Measurements from ENCODE around the gene RNF220. TPM values are rescaled to one million over a fixed set of nuclear protein-coding genes. Genes with fewer than 3 reads are reported as not detected.
A peak's percentile ranks its signal among the peaks of the same experiment; 100 is the strongest.

Gene RNF220
- total RNA-seq, 1 donor from 2014 or later, result 58.4 TPM

DNA sequence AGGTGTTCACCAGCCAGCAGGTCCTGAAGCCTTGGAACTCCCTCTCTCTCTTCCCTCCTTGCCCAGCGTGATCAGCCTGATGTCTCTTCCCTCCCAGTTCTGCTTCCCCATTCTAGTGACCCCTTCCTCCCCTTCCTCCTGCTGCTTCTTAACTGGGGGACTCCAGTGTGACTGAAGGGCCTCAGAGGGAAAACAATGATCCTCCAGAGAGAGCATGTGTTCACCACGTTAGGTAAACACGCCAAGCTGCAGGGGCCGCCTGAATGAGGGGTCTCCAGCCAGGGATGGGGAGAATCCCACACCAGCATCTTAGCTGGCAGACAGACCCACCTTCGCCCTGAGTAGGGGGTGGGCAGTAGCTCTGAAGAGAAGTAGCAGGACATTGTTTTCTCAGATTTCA, 144.5 kb downstream of the RNF220 start:
- Mint-ChIP-seq H3K27ac (ENCODE audit: unreplicated experiment) (no peak overlapping the region), H3K9me3 (ENCODE audit: low read depth) (no peaks in the 10 kb centered on the region), H3K27me3 (ENCODE audit: low read depth) (peaks cover 29% of the 10 kb centered on the region), H3K36me3 (ENCODE audit: low read depth) (peaks cover 2% of the 10 kb centered on the region), H3K4me3 (ENCODE audit: unreplicated experiment) (no peak overlapping the region), H3K4me1 (ENCODE audit: low read depth) (peaks cover 11% of the 10 kb centered on the region)
- TF ChIP-seq, protein P1, sequence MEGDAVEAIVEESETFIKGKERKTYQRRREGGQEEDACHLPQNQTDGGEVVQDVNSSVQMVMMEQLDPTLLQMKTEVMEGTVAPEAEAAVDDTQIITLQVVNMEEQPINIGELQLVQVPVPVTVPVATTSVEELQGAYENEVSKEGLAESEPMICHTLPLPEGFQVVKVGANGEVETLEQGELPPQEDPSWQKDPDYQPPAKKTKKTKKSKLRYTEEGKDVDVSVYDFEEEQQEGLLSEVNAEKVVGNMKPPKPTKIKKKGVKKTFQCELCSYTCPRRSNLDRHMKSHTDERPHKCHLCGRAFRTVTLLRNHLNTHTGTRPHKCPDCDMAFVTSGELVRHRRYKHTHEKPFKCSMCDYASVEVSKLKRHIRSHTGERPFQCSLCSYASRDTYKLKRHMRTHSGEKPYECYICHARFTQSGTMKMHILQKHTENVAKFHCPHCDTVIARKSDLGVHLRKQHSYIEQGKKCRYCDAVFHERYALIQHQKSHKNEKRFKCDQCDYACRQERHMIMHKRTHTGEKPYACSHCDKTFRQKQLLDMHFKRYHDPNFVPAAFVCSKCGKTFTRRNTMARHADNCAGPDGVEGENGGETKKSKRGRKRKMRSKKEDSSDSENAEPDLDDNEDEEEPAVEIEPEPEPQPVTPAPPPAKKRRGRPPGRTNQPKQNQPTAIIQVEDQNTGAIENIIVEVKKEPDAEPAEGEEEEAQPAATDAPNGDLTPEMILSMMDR (IDR thresholded peaks at IDR 0.05), result no peak
- DNase-seq (ENCODE audit: low spot score), result no peak

DNA sequence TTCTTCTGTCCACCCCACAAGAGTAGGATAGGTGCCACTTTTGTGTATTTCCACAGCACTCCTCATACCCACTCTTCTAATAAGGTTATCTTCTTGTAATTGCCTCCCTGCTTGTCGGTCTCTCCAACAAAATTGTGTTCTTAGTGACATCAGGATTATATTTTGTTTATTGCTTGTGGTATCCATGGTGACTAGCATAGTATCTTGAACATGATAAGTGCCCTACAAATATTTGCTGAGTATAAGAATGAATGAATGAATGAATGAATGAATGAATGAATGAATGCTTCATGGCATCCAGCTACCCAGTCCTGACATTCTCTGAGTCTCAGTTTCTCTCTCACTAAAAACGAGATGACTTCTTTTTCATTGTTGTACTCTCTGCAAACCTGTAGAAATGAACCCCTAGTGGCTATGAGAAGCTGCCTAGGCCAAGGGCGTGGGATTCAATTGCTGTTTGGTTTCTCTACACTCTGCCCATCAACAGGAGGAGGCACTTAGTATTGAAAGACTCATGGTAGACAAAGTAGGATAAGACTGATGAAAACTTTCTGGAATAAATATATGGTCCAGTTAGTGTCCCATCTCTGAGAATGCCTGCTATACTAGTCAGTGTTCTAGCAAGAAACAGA, 148.2 kb downstream of the RNF220 start:
- peaks cover 4% of the 10 kb centered on the region for H3K27me3 Mint-ChIP-seq (ENCODE audit: low read depth)
- peak overlapping the region; percentile 43 for H3K27ac Mint-ChIP-seq (ENCODE audit: unreplicated experiment)
- no peak for DNase-seq (ENCODE audit: low spot score)
- peaks cover 2% of the 10 kb centered on the region for H3K36me3 Mint-ChIP-seq (ENCODE audit: low read depth)
- H3K4me1 Mint-ChIP-seq (ENCODE audit: low read depth), result peaks cover 20% of the 10 kb centered on the region
- H3K9me3 Mint-ChIP-seq (ENCODE audit: low read depth), result no peaks in the 10 kb centered on the region
- no peak overlapping the region for H3K4me3 Mint-ChIP-seq (ENCODE audit: unreplicated experiment)
- TF ChIP-seq, protein P1 (IDR thresholded peaks at IDR 0.05), result no peak

DNA sequence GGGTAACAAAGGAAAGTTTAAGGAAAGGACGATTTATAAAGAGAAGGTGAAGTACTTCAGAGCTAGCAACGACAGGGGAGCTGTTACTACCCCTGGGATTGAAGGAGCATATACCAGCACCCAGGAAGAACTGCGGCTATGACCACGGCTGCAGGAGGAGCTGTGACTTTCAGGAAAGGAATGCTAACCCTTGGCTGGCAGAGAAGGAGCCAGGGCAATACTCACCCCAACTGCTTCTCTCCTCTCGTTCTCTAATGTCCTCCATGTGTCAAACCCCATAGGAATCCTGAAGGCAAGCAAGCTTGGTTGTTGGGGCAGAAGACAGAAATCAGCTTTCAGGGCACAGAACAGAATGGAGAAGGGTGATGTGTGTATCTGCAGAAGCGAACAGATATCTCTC, 148.7 kb downstream of the RNF220 start:
- peaks cover 2% of the 10 kb centered on the region for H3K36me3 Mint-ChIP-seq (ENCODE audit: low read depth)
- no peaks in the 10 kb centered on the region for H3K9me3 Mint-ChIP-seq (ENCODE audit: low read depth)
- H3K27me3 Mint-ChIP-seq (ENCODE audit: low read depth), result peaks cover 2% of the 10 kb centered on the region
- DNase-seq (ENCODE audit: low spot score), result no peak
- no peak overlapping the region for H3K4me3 Mint-ChIP-seq (ENCODE audit: unreplicated experiment)
- peaks cover 22% of the 10 kb centered on the region for H3K4me1 Mint-ChIP-seq (ENCODE audit: low read depth)
- TF ChIP-seq, protein P1 (IDR thresholded peaks at IDR 0.05), result no peak
- no peak overlapping the region for H3K27ac Mint-ChIP-seq (ENCODE audit: unreplicated experiment)

DNA sequence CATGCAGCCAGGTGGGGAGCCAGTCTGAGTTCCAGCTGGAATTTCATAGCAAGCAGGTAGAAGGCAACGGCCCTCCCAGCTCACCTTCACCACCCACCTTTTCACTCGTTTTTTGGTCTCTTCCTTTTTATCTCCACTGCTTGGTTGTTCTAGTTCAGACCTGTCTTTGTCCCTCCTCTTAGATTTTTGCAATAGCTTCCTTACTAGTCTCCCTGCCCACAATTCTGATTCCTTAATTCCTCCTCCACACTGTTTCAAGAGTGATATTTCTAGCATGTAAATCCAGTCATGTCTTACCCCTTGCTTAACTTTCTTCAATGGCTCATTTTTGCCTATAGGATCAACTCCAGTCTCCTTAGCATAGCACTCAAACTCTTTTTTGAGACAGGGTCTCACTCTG, 149.7 kb downstream of the RNF220 start:
- Mint-ChIP-seq H3K27ac (ENCODE audit: unreplicated experiment) (no peak overlapping the region), H3K9me3 (ENCODE audit: low read depth) (no peaks in the 10 kb centered on the region), H3K4me1 (ENCODE audit: low read depth) (peaks cover 22% of the 10 kb centered on the region), H3K36me3 (ENCODE audit: low read depth) (peaks cover 2% of the 10 kb centered on the region), H3K4me3 (ENCODE audit: unreplicated experiment) (no peak overlapping the region), H3K27me3 (ENCODE audit: low read depth) (peaks cover 5% of the 10 kb centered on the region)
- TF ChIP-seq, protein P1 (IDR thresholded peaks at IDR 0.05), result no peak
- no peak for DNase-seq (ENCODE audit: low spot score)

DNA sequence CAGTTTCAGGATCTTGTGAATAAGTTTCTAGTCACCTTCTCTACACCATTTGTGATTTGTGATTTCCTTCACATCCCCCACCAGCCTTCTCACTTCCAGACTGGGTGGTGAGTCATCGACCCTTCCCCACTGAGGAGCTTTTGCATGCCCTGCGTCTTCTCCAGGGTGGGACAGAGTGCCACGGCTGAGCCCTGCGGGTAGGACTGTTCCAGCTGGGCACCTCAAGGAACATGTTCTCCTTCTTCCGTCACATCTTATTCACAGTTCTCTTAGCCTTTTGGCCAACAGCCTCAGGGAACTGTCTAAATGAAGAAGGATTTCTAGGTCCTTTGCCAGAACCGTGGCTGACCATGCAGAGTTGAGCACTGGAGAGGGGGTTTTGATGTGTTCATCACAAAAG, 152.7 kb downstream of the RNF220 start:
- H3K9me3 Mint-ChIP-seq (ENCODE audit: low read depth), result no peaks in the 10 kb centered on the region
- H3K27ac Mint-ChIP-seq (ENCODE audit: unreplicated experiment), result no peak overlapping the region
- peaks cover 3% of the 10 kb centered on the region for H3K27me3 Mint-ChIP-seq (ENCODE audit: low read depth)
- no peaks in the 10 kb centered on the region for H3K36me3 Mint-ChIP-seq (ENCODE audit: low read depth)
- TF ChIP-seq, protein P1 (IDR thresholded peaks at IDR 0.05), result no peak
- peaks cover 21% of the 10 kb centered on the region for H3K4me1 Mint-ChIP-seq (ENCODE audit: low read depth)
- no peak for DNase-seq (ENCODE audit: low spot score)
- H3K4me3 Mint-ChIP-seq (ENCODE audit: unreplicated experiment), result no peak overlapping the region

Data from chondrocyte (in vitro differentiated cells).